Subcutaneous abdominal adipose tissue (tissue), 5 donors: Measurements from ENCODE around the gene LRMDA.

ENCODE experiments used
- H3K27ac ChIP-seq: one replicate; pipeline ENCODE4 v1.7.0; 2013; ENCODE audit warnings: low read depth, mild to moderate bottlenecking, inconsistent platforms, low read length, moderate library complexity
- H3K27me3 ChIP-seq, 5 donors: one replicate each; pipeline ENCODE4 v1.7.0; 2013; ENCODE audit warnings: low read length in 5 of 5, inconsistent platforms in 1 of 5; ENCODE audit not compliant: control insufficient read depth in 5 of 5, insufficient read depth in 4 of 5
- H3K36me3 ChIP-seq, 5 donors: one replicate each; pipeline ENCODE4 v1.7.0; 2013; ENCODE audit warnings: low read length in 5 of 5; ENCODE audit not compliant: control insufficient read depth in 5 of 5, insufficient read depth in 5 of 5
- H3K4me1 ChIP-seq, 5 donors: one replicate each; pipeline ENCODE4 v1.7.0; 2013; ENCODE audit warnings: low read length in 5 of 5, mild to moderate bottlenecking in 3 of 5, moderate library complexity in 1 of 5; ENCODE audit not compliant: control insufficient read depth in 5 of 5, insufficient read depth in 5 of 5
- H3K4me3 ChIP-seq, 5 donors: one replicate each; pipeline ENCODE4 v1.7.0; 2013; ENCODE audit warnings: low read length in 5 of 5, low read depth in 1 of 5
- H3K9ac ChIP-seq, 5 donors: one replicate each; pipeline ENCODE4 v1.7.0; 2013; ENCODE audit warnings: low read length in 5 of 5, mild to moderate bottlenecking in 4 of 5, moderate library complexity in 3 of 5
- H3K9me3 ChIP-seq, 5 donors: one replicate each; pipeline ENCODE4 v1.7.0; 2013; ENCODE audit warnings: low read length in 5 of 5; ENCODE audit not compliant: control insufficient read depth in 5 of 5
- donor health status: healthy.
- donor health status: healthy.
- donor health status: healthy.
- donor health status: healthy.
- donor health status: healthy.

The LRMDA gene

GRCh38 chr10:75941223-75941801, 509.9 kb downstream of the LRMDA start:
- Histone ChIP-seq H3K27ac (no peak overlapping the region), H3K9ac (no peak overlapping the region), H3K27me3 (no peaks in the 10 kb centered on the region), H3K9me3 (peaks cover 0 to 2% (median 0%) of the 10 kb centered on the region in 5 donors), H3K4me1 (peaks cover 0 to 14% (median 8%) of the 10 kb centered on the region in 5 donors), H3K36me3 (no peaks in the 10 kb centered on the region), H3K4me3 (no peak overlapping the region)

- H3K4me3 ChIP-seq = no peak overlapping the region
- H3K9ac ChIP-seq = no peak overlapping the region
- peaks cover 0 to 2% (median 0%) of the 10 kb centered on the region in 5 donors for H3K9me3 ChIP-seq
- no peaks in the 10 kb centered on the region for H3K36me3 ChIP-seq
- peaks cover 0 to 3% (median 0%) of the 10 kb centered on the region in 5 donors for H3K4me1 ChIP-seq
- H3K27me3 ChIP-seq = no peaks in the 10 kb centered on the region
- no peak overlapping the region for H3K27ac ChIP-seq
Measured at GRCh38 chr10:75944061-75944460, 512.6 kb downstream of the LRMDA start.

- H3K27me3 ChIP-seq = no peaks in the 10 kb centered on the region
- H3K9ac ChIP-seq = no peak overlapping the region
- H3K4me1 ChIP-seq = peaks cover 0 to 3% (median 0%) of the 10 kb centered on the region in 5 donors
Measured at GRCh38 chr10:75948583-75948982, 517.2 kb downstream of the LRMDA start.

GRCh38 chr10:75950307-75950706, 518.9 kb downstream of the LRMDA start:
- Histone ChIP-seq H3K9ac (no peak overlapping the region), H3K27me3 (no peaks in the 10 kb centered on the region), H3K4me1 (peaks cover 0 to 8% (median 0%) of the 10 kb centered on the region in 5 donors), H3K4me3 (no peak overlapping the region), H3K27ac (no peak overlapping the region), H3K36me3 (no peaks in the 10 kb centered on the region), H3K9me3 (no peaks in the 10 kb centered on the region)

More at GRCh38 chr10:75948583-75948982, 517.2 kb downstream of the LRMDA start:
- H3K4me3 ChIP-seq = no peak overlapping the region
- H3K9me3 ChIP-seq = peaks cover 0 to 2% (median 0%) of the 10 kb centered on the region in 5 donors
- H3K27ac ChIP-seq = no peak overlapping the region
- no peaks in the 10 kb centered on the region for H3K36me3 ChIP-seq

- Histone ChIP-seq H3K9me3 (no peaks in the 10 kb centered on the region), H3K4me1 (peaks cover 0 to 5% (median 0%) of the 10 kb centered on the region in 5 donors), H3K27ac (no peak overlapping the region), H3K9ac (no peak overlapping the region), H3K4me3 (no peak overlapping the region), H3K36me3 (no peaks in the 10 kb centered on the region), H3K27me3 (no peaks in the 10 kb centered on the region)
Measured at GRCh38 chr10:75950997-75951589, 519.7 kb downstream of the LRMDA start.

GRCh38 chr10:75951627-75952026, 520.2 kb downstream of the LRMDA start:
- H3K27me3 ChIP-seq = no peaks in the 10 kb centered on the region
- H3K9ac ChIP-seq = no peak overlapping the region
- peaks cover 0 to 5% (median 0%) of the 10 kb centered on the region in 5 donors for H3K4me1 ChIP-seq
- H3K4me3 ChIP-seq = no peak overlapping the region
- H3K9me3 ChIP-seq = no peaks in the 10 kb centered on the region
- no peak overlapping the region for H3K27ac ChIP-seq
- no peaks in the 10 kb centered on the region for H3K36me3 ChIP-seq

GRCh38 chr10:75952093-75952492, 520.7 kb downstream of the LRMDA start:
- H3K9ac ChIP-seq = no peak overlapping the region
- H3K9me3 ChIP-seq = no peaks in the 10 kb centered on the region
- H3K27ac ChIP-seq = no peak overlapping the region
- no peaks in the 10 kb centered on the region for H3K36me3 ChIP-seq
- H3K4me1 ChIP-seq = peaks cover 0 to 5% (median 0%) of the 10 kb centered on the region in 5 donors
- no peaks in the 10 kb centered on the region for H3K27me3 ChIP-seq
- no peak overlapping the region for H3K4me3 ChIP-seq

GRCh38 chr10:75954486-75954885, 523.1 kb downstream of the LRMDA start:
- H3K9ac ChIP-seq = no peak overlapping the region
- H3K4me3 ChIP-seq = no peak overlapping the region
- H3K9me3 ChIP-seq = no peaks in the 10 kb centered on the region
- no peaks in the 10 kb centered on the region for H3K27me3 ChIP-seq
- H3K36me3 ChIP-seq = no peaks in the 10 kb centered on the region
- H3K27ac ChIP-seq = no peak overlapping the region
- H3K4me1 ChIP-seq = peaks cover 0 to 5% (median 0%) of the 10 kb centered on the region in 5 donors

GRCh38 chr10:75955973-75956502, 524.6 kb downstream of the LRMDA start:
- no peak overlapping the region for H3K27ac ChIP-seq
- peaks cover 0 to 8% (median 0%) of the 10 kb centered on the region in 5 donors for H3K4me1 ChIP-seq
- no peaks in the 10 kb centered on the region for H3K27me3 ChIP-seq
- H3K9me3 ChIP-seq = no peaks in the 10 kb centered on the region
- H3K4me3 ChIP-seq = no peak overlapping the region
- H3K36me3 ChIP-seq = no peaks in the 10 kb centered on the region
- H3K9ac ChIP-seq = no peak overlapping the region

- Histone ChIP-seq H3K27ac (no peak overlapping the region), H3K4me1 (peaks cover 0 to 8% (median 0%) of the 10 kb centered on the region in 5 donors), H3K9me3 (no peaks in the 10 kb centered on the region), H3K9ac (no peak overlapping the region), H3K4me3 (no peak overlapping the region), H3K36me3 (no peaks in the 10 kb centered on the region), H3K27me3 (no peaks in the 10 kb centered on the region)
Measured at GRCh38 chr10:75956624-75957023, 525.2 kb downstream of the LRMDA start.
